K562 (cell line): ENCODE data around the gene CLP1. TPM values are rescaled to one million over a fixed set of nuclear protein-coding genes. Genes with fewer than 3 reads are reported as not detected.
A peak's percentile ranks its signal among the peaks of the same experiment; 100 is the strongest.

Source experiments
- FOXA3 ChIP-seq, 2 experiments: fragments of 450-650 bp in 1 of 2; sonication (generic) in 1 of 2; formaldehyde crosslinking; IDR thresholded peaks in 1 of 2; conservative IDR thresholded peaks in 1 of 2; 2 replicates each; pipeline versions ENCODE4 v1.4.0 to v1.8.0; 2020 to 2022; ENCODE audit warnings: mild to moderate bottlenecking in 2 of 2, missing genetic modification reagents in 1 of 2
- MLLT1 ChIP-seq, 2 experiments: fragments of 450-650 bp; IDR thresholded peaks; 2 replicates each; pipeline ENCODE4 v1.6.1; 2016
- MLX ChIP-seq, 2 experiments: fragments of 450-650 bp in 1 of 2; sonication (generic) in 1 of 2; formaldehyde crosslinking; conservative IDR thresholded peaks; 2 replicates each; pipeline versions ENCODE4 v1.4.0 to v1.8.1; 2020 to 2022; ENCODE audit warnings: mild to moderate bottlenecking in 1 of 2, missing genetic modification reagents in 1 of 2
- NCOA1 ChIP-seq: fragments of 450-650 bp; IDR thresholded peaks from 2 replicates; pipeline ENCODE4 v1.6.1; 2016; ENCODE audit warnings: low read depth
- NCOA6 ChIP-seq: fragments of 450-650 bp; IDR thresholded peaks from 2 replicates; pipeline ENCODE4 v1.6.1; 2017; ENCODE audit warnings: mild to moderate bottlenecking
- PML ChIP-seq: IDR thresholded peaks from 2 replicates; pipeline ENCODE4 v1.6.1; 2012; ENCODE audit warnings: low read length, inconsistent platforms
- POLR2AphosphoS5 ChIP-seq: IDR thresholded peaks from 2 replicates; pipeline ENCODE4 v1.6.1; 2011; ENCODE audit warnings: mild to moderate bottlenecking, low read depth, low read length, moderate library complexity; ENCODE audit not compliant: control insufficient read depth, insufficient read depth
- RBM17 ChIP-seq: fragments of 200-400 bp; formaldehyde crosslinking; IDR thresholded peaks from 2 replicates; pipeline ENCODE4 v1.6.1; 2017; ENCODE audit warnings: low read depth, mild to moderate bottlenecking, low read length, borderline replicate concordance
- TEAD1 ChIP-seq, 2 experiments: fragments of 450-650 bp in 1 of 2; sonication (generic) in 1 of 2; formaldehyde crosslinking; IDR thresholded peaks; 2 replicates each; pipeline versions ENCODE4 v1.4.0 to v1.8.0; 2020 to 2022; ENCODE audit warnings: mild to moderate bottlenecking in 2 of 2, missing genetic modification reagents in 1 of 2
- USF1 ChIP-seq: sonication (generic); formaldehyde crosslinking; IDR thresholded peaks from 2 replicates; pipeline ENCODE4 v1.9.0; 2022; ENCODE audit warnings: mild to moderate bottlenecking, missing genetic modification reagents
- YY1 ChIP-seq, 3 experiments: IDR thresholded peaks; 2 replicates each; pipeline ENCODE4 v1.6.1; 2011; ENCODE audit warnings: low read length in 2 of 3, mild to moderate bottlenecking in 2 of 3, moderate library complexity in 2 of 3, borderline replicate concordance in 1 of 3, control low read depth in 1 of 3, low read depth in 1 of 3; ENCODE audit not compliant: insufficient read depth in 3 of 3, insufficient replicate concordance in 2 of 3, control insufficient read depth in 1 of 3, insufficient read length in 1 of 3; ENCODE audit errors: extremely low read depth in 1 of 3
- ZEB2 ChIP-seq: fragments of 450-650 bp; IDR thresholded peaks from 2 replicates; pipeline ENCODE4 v1.6.1; 2016
- ZNF124 ChIP-seq: sonication (generic); formaldehyde crosslinking; IDR thresholded peaks from 2 replicates; pipeline ENCODE4 v1.8.1; 2022; ENCODE audit warnings: missing genetic modification reagents
- ZNF280B ChIP-seq: fragments of 250-450 bp; sonication (Bioruptor Pico); IDR thresholded peaks from 2 replicates; pipeline ENCODE4 v1.5.1; 2021; ENCODE audit warnings: mild to moderate bottlenecking
- ZNF778 ChIP-seq: fragments of 450-650 bp; formaldehyde crosslinking; IDR thresholded peaks from 2 replicates; pipeline ENCODE4 v1.4.0; 2020; ENCODE audit warnings: mild to moderate bottlenecking, moderate library complexity
- polyA plus RNA-seq, 8 experiments: library from polyadenylated mRNA; depleted of rRNA in 4 of 8; stranded (reverse) in 5 of 8; unstranded in 3 of 8; fragments of >200 nt; fragmentation: Nextera tagmentation in 2 of 8; fragmentation: Illumina TruSeq in 1 of 8; extraction: Ambion mirVana in 2 of 8; extraction: Trizol in 1 of 8; gene quantifications; 2 replicates each; pipeline versions ENCODE4 v1.2.1 to v1.2.3, GENCODE V29; 2011 to 2014; ENCODE audit warnings: inconsistent platforms in 1 of 8, missing spikeins in 1 of 8
- total RNA-seq, 7 experiments: library from RNA; depleted of rRNA in 6 of 7; stranded (reverse); fragments of >200 nt in 6 of 7; fragmentation: Illumina TruSeq in 2 of 7; extraction: Trizol in 2 of 7; gene quantifications; 2 replicates each; pipeline versions ENCODE4 v1.2.1 to v1.2.3, GENCODE V29; 2011 to 2021; ENCODE audit warnings: low replicate concordance in 1 of 7

CLP1 gene
- total and polyA plus RNA-seq, 9 of the 15 experiments (the other 6 are each of a cell fraction or from before 2014, with no cell fraction given) = 19.1 to 46.2 (median 27.8) TPM

GRCh38 chr11:57667736-57668433, 10.3 kb downstream of the CLP1 start, which contains the start of gene ZDHHC5 (continued):
- no peak for TF ChIP-seq MLX (CRISPR knock-in tag; conservative IDR thresholded peaks at IDR 0.05)
- TF ChIP-seq RBM17 = no peak
- peak; percentile 56; the same call in 1 of the 2 replicates for TF ChIP-seq PML
- peak; percentile 73; the same call in 1 of the 2 replicates for TF ChIP-seq POLR2AphosphoS5
- peak in 1 of 2 experiments; percentile 29; a peak in 2 of 4 replicates for TF ChIP-seq MLLT1 (IDR thresholded peaks at IDR 0.05)
- TF ChIP-seq USF1 (CRISPR knock-in tag) = peak; percentile 27; the same call in 1 of the 2 replicates
- no peak for TF ChIP-seq ZNF124 (CRISPR knock-in tag)
- peak; percentile 64; the same call in 1 of the 2 replicates for TF ChIP-seq NCOA1
- TF ChIP-seq ZEB2 = no peak
- no peak for TF ChIP-seq ZNF280B (CRISPR knock-in tag)
- TF ChIP-seq NCOA6 = peak; percentile 90; the same call in 1 of the 2 replicates
- peak in 1 of 2 experiments; percentile 20; a peak in 1 of 4 replicates for TF ChIP-seq FOXA3 (CRISPR knock-in tag; conservative IDR thresholded peaks at IDR 0.05 in 1 of 2, IDR thresholded peaks at IDR 0.05 in 1 of 2)
- no peak for TF ChIP-seq ZNF778
- peak; percentile 53 to 91; a peak in 3 of 4 replicates for TF ChIP-seq TEAD1 (CRISPR knock-in tag; IDR thresholded peaks at IDR 0.05)
- peak in 2 of 3 experiments; percentile 67 to 72 for TF ChIP-seq YY1 (IDR thresholded peaks at IDR 0.05; ENCODE audit: borderline replicate concordance in 1 of 3, control insufficient read depth in 1 of 3, extremely low read depth in 1 of 3, insufficient read depth in 3 of 3, insufficient read length in 1 of 3, insufficient replicate concordance in 2 of 3, low read depth in 1 of 3, low read length in 2 of 3)
- TF ChIP-seq, all 486 proteins: peak for 153
